Activated CD8-positive, alpha-beta T cell treated with anti-CD3 and anti-CD28 coated beads for 36 hours (primary cell): ENCODE results near the gene PPM1G. TPM values are rescaled to one million over a fixed set of nuclear protein-coding genes. Genes with fewer than 3 reads are reported as not detected.

Experiments
- ATAC-seq: fragments of 200-7000 bp; cut with Tn5 transposase; one replicate; pipeline ENCODE4 v1.10.0; 2021; ENCODE audit warnings: mild to moderate bottlenecking, moderate library complexity
- CTCF ChIA-PET: fragments of 350-600 bp; sonication (Branson Sonifier 250); formaldehyde crosslinking; loops from one replicate; lab custom pipeline; 2021; ENCODE audit warnings: antibody characterized with exemption; lab: Charles Lee
- POLR2A ChIA-PET: fragments of 350-600 bp; sonication (Branson Sonifier 250); formaldehyde crosslinking; loops from one replicate; lab custom pipeline; 2021; ENCODE audit warnings: antibody characterized with exemption; lab: Charles Lee
- DNase-seq: peaks from one replicate; pipeline ENCODE4 v3.0.0-alpha.2; 2020
- H3K27ac Mint-ChIP-seq: one replicate; pipeline ENCODE4 v1.8.0; 2021; ENCODE audit warnings: mild to moderate bottlenecking, mixed read lengths
- H3K27me3 Mint-ChIP-seq: one replicate; pipeline ENCODE4 v1.8.0; 2021; ENCODE audit warnings: mixed read lengths
- H3K36me3 Mint-ChIP-seq: one replicate; pipeline ENCODE4 v1.8.0; 2021; ENCODE audit warnings: low read depth, mixed read lengths
- H3K4me1 Mint-ChIP-seq: one replicate; pipeline ENCODE4 v1.8.0; 2021; ENCODE audit warnings: low read depth, mixed read lengths
- H3K4me3 Mint-ChIP-seq: one replicate; pipeline ENCODE4 v1.8.0; 2021; ENCODE audit warnings: mild to moderate bottlenecking, moderate library complexity, mixed read lengths
- H3K9me3 Mint-ChIP-seq: one replicate; pipeline ENCODE4 v1.8.0; 2021; ENCODE audit warnings: mixed read lengths
- CTCF ChIP-seq: fragments of 200-600 bp; IDR thresholded peaks from one replicate; pipeline ENCODE4 v1.8.0; 2022; ENCODE audit warnings: antibody characterized with exemption, mild to moderate bottlenecking
- intact Hi-C: fragments of 100-400 bp; cut with micrococcal nuclease; formaldehyde crosslinking; loops from one replicate; pipeline ENCODE4 v1.10.0; 2022
- total RNA-seq, 2 experiments: library from RNA; stranded (reverse); gene quantifications; one replicate each; pipeline ENCODE4 v1.2.3, GENCODE V29; 2021

Gene PPM1G
- total RNA-seq, 2 experiments from 2014 or later, result 138 to 142 TPM

DNA sequence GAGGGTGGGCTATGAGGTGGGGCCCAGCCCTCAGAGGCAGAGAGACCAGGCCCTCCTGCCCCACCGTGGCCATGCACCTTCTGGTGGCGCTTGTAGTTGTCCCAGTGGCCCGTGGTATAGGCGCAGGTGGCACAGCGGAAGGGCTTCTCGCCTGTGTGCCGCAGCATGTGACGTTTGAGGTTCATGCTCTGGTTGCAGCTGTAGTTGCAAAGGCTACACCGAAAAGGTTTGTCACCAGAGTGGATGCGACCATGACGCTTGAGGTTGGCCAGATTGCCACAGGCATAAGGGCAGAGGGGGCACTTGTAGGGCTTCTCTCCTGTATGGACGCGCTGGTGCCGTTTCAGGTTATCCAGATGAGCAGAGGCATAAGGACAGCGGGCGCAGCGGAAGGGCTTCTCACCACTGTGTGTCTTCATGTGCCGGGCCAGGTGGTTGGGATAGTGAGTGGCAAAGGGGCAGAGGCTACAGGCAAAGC is 31.7 kb downstream of the PPM1G start:
- ChIA-PET CTCF (no interaction called here), POLR2A (interaction anchor here (3.2 to 4.8 kb wide), 2 partner anchors 8 kb away, joined by 8 to 59 read pairs; partner anchors contain the start of genes EIF2B4 and SNX17)
- intact Hi-C loops, result no loop called here
- TF ChIP-seq CTCF, result no peak
- no peak for ATAC-seq
- Mint-ChIP-seq H3K9me3 (no peaks in the 10 kb centered on the region), H3K36me3 (peaks cover 69% of the 10 kb centered on the region), H3K27ac (peak overlapping the region; percentile 24), H3K4me3 (peak overlapping the region; percentile 16), H3K27me3 (no peaks in the 10 kb centered on the region), H3K4me1 (peaks cover 28% of the 10 kb centered on the region)
- DNase-seq, result no peak

GRCh38 chr2:27376866-27377617 is 32.3 kb downstream of the PPM1G start:
- ChIA-PET POLR2A (interaction anchor here (3.2 kb wide), 1 partner anchor 8 kb away, joined by 8 read pairs; no protein-coding TSS in a partner anchor), CTCF (no interaction called here)
- DNase-seq (no peak), ATAC-seq (no peak)
- intact Hi-C loops, result no loop called here
- Mint-ChIP-seq H3K4me3 (no peak overlapping the region), H3K4me1 (peaks cover 33% of the 10 kb centered on the region), H3K9me3 (no peaks in the 10 kb centered on the region), H3K27ac (no peak overlapping the region), H3K36me3 (peaks cover 69% of the 10 kb centered on the region), H3K27me3 (no peaks in the 10 kb centered on the region)
- TF ChIP-seq CTCF, result no peak

DNA sequence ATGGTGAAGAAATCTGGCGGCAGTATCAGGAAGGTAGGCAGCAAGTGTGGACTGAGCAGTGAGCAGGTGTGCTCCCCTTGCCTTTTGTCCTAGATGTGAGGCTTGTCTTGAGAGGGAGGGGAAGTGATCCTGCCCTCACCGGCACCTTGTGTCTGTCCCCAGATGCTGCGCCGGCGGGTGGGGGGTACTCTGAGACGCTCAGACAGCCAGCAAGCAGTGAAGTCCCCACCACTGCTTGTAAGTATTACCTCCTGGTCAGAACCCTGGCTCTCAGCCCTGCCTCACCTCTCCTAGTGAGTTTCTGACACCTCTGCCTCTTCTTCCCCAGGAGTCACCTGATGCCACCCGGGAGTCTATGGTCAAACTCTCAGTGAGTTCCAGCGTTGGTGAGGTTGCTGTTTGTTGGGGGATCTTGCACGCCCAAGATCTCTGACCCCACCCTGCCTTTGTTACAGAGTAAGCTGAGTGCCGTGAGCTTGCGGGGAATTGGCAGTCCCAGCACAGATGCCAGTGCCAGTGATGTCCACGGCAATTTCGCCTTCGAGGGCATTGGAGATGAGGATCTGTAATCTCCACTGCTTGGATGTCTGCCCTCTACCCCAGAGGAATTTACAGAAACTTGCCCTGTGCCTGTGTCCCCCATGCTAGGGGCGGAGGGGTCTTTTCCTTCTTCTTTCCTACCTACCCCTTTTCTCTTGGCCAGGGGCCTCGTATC is 33.1 kb downstream of the PPM1G start:
- Mint-ChIP-seq H3K4me3 (no peak overlapping the region), H3K27ac (peak overlapping the region; percentile 5)
- CTCF ChIA-PET, result no interaction called here

DNA sequence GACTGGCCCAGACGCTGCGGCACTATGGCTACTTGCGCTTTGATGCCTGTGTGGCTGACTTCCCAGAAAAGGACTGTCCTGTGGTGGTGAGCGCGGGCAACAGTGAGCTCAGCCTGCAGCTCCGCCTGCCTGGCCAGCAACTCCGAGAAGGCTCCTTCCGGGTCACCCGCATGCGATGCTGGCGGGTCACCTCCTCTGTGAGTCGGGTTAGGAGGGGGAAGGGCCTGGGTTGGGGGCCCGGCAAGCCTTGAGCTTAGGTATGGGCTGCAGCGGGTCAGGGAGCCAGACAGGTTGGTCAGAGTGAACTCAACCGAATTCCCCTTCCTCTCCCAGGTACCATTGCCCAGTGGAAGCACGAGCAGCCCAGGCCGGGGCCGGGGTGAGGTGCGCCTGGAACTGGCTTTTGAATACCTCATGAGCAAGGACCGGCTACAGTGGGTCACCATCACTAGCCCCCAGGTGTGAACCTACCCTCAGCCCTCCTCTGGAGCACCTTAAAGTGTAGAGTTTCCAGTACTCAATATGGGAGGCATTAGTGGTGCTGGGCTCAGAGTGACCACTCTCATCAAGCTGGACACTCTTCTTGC is 33.8 kb downstream of the PPM1G start:
- no peak overlapping the region for H3K4me3 Mint-ChIP-seq
- H3K9me3 Mint-ChIP-seq, result no peaks in the 10 kb centered on the region
- no peak for TF ChIP-seq CTCF
- ATAC-seq (no peak), DNase-seq (no peak)
- peaks cover 63% of the 10 kb centered on the region for H3K36me3 Mint-ChIP-seq
- H3K4me1 Mint-ChIP-seq, result peaks cover 30% of the 10 kb centered on the region
- POLR2A ChIA-PET, result interaction anchor here (0.6 to 3.2 kb wide), 3 partner anchors 10 to 19 kb away, joined by 3 to 8 read pairs (median 3); partner anchors contain the start of gene GTF3C2
- CTCF ChIA-PET, result no interaction called here
- intact Hi-C loops, result no loop called here
- peak overlapping the region; percentile 5 for H3K27ac Mint-ChIP-seq
- H3K27me3 Mint-ChIP-seq, result no peaks in the 10 kb centered on the region

More for the DNA sequence above, 33.1 kb downstream of the PPM1G start:
- Mint-ChIP-seq H3K9me3 (no peaks in the 10 kb centered on the region), H3K27me3 (no peaks in the 10 kb centered on the region), H3K4me1 (peaks cover 35% of the 10 kb centered on the region), H3K36me3 (peaks cover 66% of the 10 kb centered on the region)
- POLR2A ChIA-PET, result interaction anchor here (3.2 kb wide), 1 partner anchor 9 kb away, joined by 8 read pairs; no protein-coding TSS in a partner anchor
- TF ChIP-seq CTCF, result no peak
- DNase-seq, result no peak
- intact Hi-C loops, result no loop called here
- no peak for ATAC-seq
